GM12872 (cell line): ENCODE data around the gene CH25H.

Experiments used
- TF ChIP-seq, protein P1 (sequence below): IDR thresholded peaks from 3 replicates; pipeline ENCODE4 v1.5.1; 2011; ENCODE audit warnings: low read depth, mild to moderate bottlenecking, low read length, moderate library complexity; ENCODE audit not compliant: insufficient read depth

CH25H gene

DNA sequence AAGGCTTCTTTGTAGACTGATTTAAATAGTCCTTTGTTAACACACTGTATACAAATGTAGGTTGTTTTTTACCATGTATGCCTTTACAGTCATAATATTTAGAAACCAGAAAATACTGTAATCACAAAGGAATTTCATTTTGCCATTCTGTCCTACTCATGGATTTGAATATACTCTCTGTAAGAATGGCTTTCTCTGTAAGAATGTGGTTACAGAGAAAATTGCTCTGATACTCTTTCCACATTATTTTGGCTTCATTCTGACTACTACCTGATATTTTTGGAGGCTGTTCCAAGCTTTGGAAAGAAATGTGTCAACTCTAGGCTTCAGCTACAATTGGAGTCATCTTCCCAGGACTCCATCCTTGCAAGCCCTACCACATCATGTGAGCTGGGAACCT, 23.5 kb downstream of the CH25H start:
- TF ChIP-seq, protein P1, sequence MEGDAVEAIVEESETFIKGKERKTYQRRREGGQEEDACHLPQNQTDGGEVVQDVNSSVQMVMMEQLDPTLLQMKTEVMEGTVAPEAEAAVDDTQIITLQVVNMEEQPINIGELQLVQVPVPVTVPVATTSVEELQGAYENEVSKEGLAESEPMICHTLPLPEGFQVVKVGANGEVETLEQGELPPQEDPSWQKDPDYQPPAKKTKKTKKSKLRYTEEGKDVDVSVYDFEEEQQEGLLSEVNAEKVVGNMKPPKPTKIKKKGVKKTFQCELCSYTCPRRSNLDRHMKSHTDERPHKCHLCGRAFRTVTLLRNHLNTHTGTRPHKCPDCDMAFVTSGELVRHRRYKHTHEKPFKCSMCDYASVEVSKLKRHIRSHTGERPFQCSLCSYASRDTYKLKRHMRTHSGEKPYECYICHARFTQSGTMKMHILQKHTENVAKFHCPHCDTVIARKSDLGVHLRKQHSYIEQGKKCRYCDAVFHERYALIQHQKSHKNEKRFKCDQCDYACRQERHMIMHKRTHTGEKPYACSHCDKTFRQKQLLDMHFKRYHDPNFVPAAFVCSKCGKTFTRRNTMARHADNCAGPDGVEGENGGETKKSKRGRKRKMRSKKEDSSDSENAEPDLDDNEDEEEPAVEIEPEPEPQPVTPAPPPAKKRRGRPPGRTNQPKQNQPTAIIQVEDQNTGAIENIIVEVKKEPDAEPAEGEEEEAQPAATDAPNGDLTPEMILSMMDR, result no peak

DNA sequence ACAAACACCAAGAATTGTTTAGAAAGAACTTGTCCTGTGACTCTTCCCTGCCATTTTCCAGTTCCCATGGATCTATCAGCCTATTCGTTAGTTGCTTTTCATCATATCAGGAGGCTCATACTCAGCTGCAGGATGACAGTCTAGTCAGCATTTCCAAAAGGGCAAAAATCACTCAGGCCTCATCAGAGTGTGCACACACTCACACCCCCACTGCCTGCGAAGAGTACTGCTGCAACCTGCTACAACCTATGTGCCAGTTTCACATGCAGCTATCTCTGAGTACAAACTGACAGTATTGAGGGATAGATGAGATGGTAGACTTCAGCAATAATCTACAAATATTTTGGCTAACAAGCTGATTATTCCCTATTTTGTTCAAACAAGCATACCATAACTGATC, 24.2 kb downstream of the CH25H start:
- TF ChIP-seq, protein P1, result no peak

DNA sequence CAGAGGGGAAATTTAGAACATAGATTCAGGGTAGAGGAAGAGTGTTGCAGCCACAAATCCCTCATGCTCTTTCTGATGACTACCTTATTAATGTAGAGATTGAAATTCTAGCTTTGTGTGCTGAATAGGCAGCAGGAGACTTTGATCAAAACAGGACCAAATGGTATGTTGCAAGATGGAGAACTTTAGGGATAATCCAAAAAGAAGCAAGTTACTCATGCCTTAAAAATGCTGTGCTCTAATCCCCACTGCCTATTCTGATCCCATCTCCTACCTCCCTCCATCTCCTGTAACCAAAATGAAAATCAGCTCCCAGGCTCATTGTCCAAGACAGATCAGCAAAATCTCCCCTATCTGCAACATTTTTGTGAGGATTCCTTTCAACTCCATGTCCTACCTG, 31.3 kb downstream of the CH25H start:
- TF ChIP-seq, protein P1, result no peak

DNA sequence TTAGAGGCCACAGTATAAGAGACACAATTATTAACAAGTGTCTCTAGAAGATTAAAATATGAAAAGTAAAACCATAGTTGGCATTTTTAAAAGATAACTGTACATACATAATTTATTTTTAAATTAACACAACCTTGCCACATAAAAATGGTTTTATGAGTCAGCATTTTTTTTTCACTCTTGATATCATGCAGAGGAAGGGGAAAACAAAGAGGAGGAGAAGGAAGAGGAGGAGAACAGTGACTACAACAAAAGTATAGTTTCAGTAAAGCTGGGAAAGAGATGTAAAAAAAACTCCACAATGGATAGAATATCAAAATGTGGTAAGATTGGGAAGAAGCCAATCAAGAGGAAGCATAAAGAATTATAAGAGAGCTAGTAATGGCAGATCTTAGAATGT, 34.0 kb downstream of the CH25H start:
- TF ChIP-seq, protein P1, result no peak

DNA sequence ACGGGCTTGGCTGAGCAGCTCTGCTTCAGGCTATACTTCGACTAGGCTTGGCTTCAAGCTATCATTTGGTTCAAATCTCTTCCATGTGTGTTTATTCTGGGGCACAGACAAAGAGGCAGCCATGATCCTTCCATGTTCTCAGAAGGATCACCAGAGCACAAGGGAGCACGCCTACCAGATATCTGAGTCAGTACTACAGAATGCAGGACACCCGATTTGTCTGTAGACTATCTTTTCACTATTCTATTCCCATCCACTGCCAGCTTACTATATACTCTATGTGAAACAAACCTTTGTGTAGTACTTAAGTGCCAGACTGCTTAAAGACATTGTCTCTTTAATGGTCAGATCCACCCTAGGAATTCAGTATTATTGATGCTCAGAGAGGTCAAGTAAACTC, 35.1 kb downstream of the CH25H start:
- TF ChIP-seq, protein P1, result no peak

DNA sequence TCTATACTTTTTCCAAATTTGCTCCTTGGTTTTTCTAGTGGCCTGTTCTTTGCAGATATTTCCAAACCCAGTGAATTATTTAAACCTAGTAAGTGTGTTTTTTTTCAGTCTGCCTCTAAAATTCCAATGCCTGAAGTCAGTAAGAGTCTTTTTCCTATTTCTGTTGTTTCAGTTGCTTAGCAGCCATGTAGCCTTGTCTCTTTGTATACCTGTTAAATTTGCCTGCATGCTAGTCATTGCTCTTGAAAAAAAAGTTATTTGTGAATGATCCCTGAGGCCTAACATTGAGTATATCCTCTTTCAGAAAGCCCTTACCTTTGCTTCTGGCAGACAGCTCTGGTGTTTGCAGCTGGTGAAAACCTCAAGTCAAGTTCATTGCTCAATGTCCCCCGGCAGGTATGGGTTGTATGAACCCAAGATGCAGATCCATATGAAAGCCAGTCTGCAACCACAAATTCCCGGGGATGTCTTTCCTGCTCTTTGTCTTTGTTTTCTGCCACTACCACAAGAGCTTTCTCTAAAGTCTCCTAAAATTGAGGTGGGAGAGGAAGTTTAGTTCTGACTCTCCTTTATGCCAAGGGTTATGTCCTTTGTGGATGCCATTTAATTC, 35.7 kb downstream of the CH25H start:
- TF ChIP-seq, protein P1, result no peak

DNA sequence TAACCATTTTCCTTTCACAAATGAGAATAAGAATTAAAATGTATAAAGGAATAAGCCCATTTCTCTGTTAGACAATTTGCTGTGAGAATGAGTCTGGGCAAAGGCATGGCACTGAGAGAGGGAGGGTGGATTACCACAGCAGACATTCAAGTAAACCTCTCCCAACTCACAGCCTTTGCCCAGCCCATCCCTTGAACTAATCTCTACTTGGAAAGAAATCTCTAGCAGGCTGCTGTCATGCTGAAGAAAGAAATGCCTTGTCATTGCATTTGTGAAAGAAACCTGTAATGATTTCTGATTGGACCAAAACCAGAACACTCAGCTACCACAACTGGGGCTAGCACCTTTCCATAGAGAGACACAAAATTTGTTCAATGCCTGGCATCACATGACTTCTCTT, 39.2 kb downstream of the CH25H start:
- TF ChIP-seq, protein P1, result no peak
